Loucy (cell line): ENCODE data around the gene SZT2.

Experiments
- H2AFZ ChIP-seq: fragments of 200-600 bp; sonication (generic); 2 replicates; pipeline ENCODE4 v1.6.0; 2016; ENCODE audit warnings: antibody characterized with exemption, mild to moderate bottlenecking, low read length, moderate library complexity
- H3F3A ChIP-seq: fragments of 200-600 bp; 2 replicates; pipeline ENCODE4 v1.6.0; 2016; ENCODE audit warnings: antibody characterized with exemption, low read depth, mild to moderate bottlenecking
- H3K27me3 ChIP-seq: fragments of 200-600 bp; sonication (generic); 2 replicates; pipeline ENCODE4 v1.6.1; 2014; ENCODE audit warnings: low read length, mild to moderate bottlenecking; ENCODE audit not compliant: insufficient read depth, poor library complexity, severe bottlenecking
- H3K36me3 ChIP-seq: fragments of 200-600 bp; sonication (generic); 2 replicates; pipeline ENCODE4 v1.6.1; 2016; ENCODE audit warnings: low read length; ENCODE audit not compliant: insufficient read depth
- H3K4me1 ChIP-seq: fragments of 200-600 bp; sonication (generic); 2 replicates; pipeline ENCODE4 v1.5.1; 2014; ENCODE audit warnings: low read length, mild to moderate bottlenecking; ENCODE audit not compliant: insufficient read depth, poor library complexity, severe bottlenecking
- H3K4me2 ChIP-seq: fragments of 200-600 bp; sonication (generic); 2 replicates; pipeline ENCODE4 v1.6.0; 2014; ENCODE audit warnings: antibody characterized with exemption, low read length, low read depth, mild to moderate bottlenecking; ENCODE audit not compliant: poor library complexity, severe bottlenecking
- H3K4me3 ChIP-seq: fragments of 200-600 bp; sonication (generic); 2 replicates; pipeline ENCODE4 v1.5.1; 2014; ENCODE audit warnings: low read length, mild to moderate bottlenecking, mixed read lengths; ENCODE audit not compliant: poor library complexity, severe bottlenecking
- H3K79me2 ChIP-seq: fragments of 200-600 bp; sonication (generic); 2 replicates; pipeline ENCODE4 v1.6.1; 2014; ENCODE audit warnings: low read length; ENCODE audit not compliant: insufficient read depth
- H3K9ac ChIP-seq: fragments of 200-600 bp; sonication (generic); 2 replicates; pipeline ENCODE4 v1.6.0; 2014; ENCODE audit warnings: mild to moderate bottlenecking, low read depth, low read length, moderate library complexity; ENCODE audit not compliant: poor library complexity, severe bottlenecking
- H3K9me2 ChIP-seq: fragments of 200-600 bp; sonication (generic); replicated peaks from 2 replicates; pipeline ENCODE4 v1.6.1; 2016; ENCODE audit warnings: low read depth, low read length, mixed read lengths
- H3K9me3 ChIP-seq: fragments of 200-600 bp; sonication (generic); 2 replicates; pipeline ENCODE4 v1.6.1; 2014; ENCODE audit warnings: mild to moderate bottlenecking, antibody characterized with exemption, low read length, low read depth; ENCODE audit not compliant: insufficient read depth
- H4K20me1 ChIP-seq: fragments of 200-600 bp; sonication (generic); 2 replicates; pipeline ENCODE4 v1.6.0; 2014; ENCODE audit warnings: antibody characterized with exemption, low read length, mild to moderate bottlenecking; ENCODE audit not compliant: insufficient read depth, poor library complexity, severe bottlenecking
- CTCF ChIP-seq: fragments of 200-600 bp; sonication (generic); conservative IDR thresholded peaks from 2 replicates; pipeline ENCODE4 v1.5.1; 2014; ENCODE audit warnings: mild to moderate bottlenecking, antibody characterized with exemption, low read length
- EZH2phosphoT487 ChIP-seq: fragments of 200-600 bp; IDR thresholded peaks from 2 replicates; pipeline ENCODE4 v1.6.1; 2018; ENCODE audit warnings: antibody characterized with exemption, mild to moderate bottlenecking, moderate library complexity, borderline replicate concordance

The SZT2 gene

GRCh38 chr1:43482215-43482614 lies 92.5 kb downstream of the SZT2 start:
- H3K9me3 ChIP-seq, result no peaks in the 10 kb centered on the region
- no peak overlapping the region for H3K9ac ChIP-seq
- no peaks in the 10 kb centered on the region for H3F3A ChIP-seq
- H3K79me2 ChIP-seq, result no peaks in the 10 kb centered on the region
- no peaks in the 10 kb centered on the region for H3K9me2 ChIP-seq
- H3K4me3 ChIP-seq, result peak overlapping the region; percentile 26
- no peaks in the 10 kb centered on the region for H3K27me3 ChIP-seq
- peak overlapping the region; percentile 17 for H3K4me2 ChIP-seq
- H2AFZ ChIP-seq, result peak overlapping the region; percentile 55; the same call in 1 of the 2 replicates
- no peaks in the 10 kb centered on the region for H3K4me1 ChIP-seq
- H3K36me3 ChIP-seq, result no peaks in the 10 kb centered on the region
- no peaks in the 10 kb centered on the region for H4K20me1 ChIP-seq
- TF ChIP-seq EZH2phosphoT487, result no peak
- TF ChIP-seq CTCF, result no peak

- TF ChIP-seq EZH2phosphoT487 (no peak), CTCF (no peak)
- Histone ChIP-seq H3K27me3 (no peaks in the 10 kb centered on the region), H3K9me2 (no peaks in the 10 kb centered on the region), H3F3A (no peaks in the 10 kb centered on the region), H3K9ac (no peak overlapping the region), H3K36me3 (no peaks in the 10 kb centered on the region), H3K9me3 (no peaks in the 10 kb centered on the region), H3K4me1 (no peaks in the 10 kb centered on the region), H3K4me2 (no peak overlapping the region), H2AFZ (no peak overlapping the region), H3K4me3 (no peak overlapping the region), H3K79me2 (no peaks in the 10 kb centered on the region), H4K20me1 (no peaks in the 10 kb centered on the region)
Measured at GRCh38 chr1:43484367-43484766, 94.7 kb downstream of the SZT2 start.

- H3K36me3 ChIP-seq, result no peaks in the 10 kb centered on the region
- H3K9me2 ChIP-seq, result no peaks in the 10 kb centered on the region
- no peak overlapping the region for H2AFZ ChIP-seq
- H4K20me1 ChIP-seq, result no peaks in the 10 kb centered on the region
- no peaks in the 10 kb centered on the region for H3F3A ChIP-seq
- H3K27me3 ChIP-seq, result no peaks in the 10 kb centered on the region
- H3K4me1 ChIP-seq, result no peaks in the 10 kb centered on the region
- H3K79me2 ChIP-seq, result no peaks in the 10 kb centered on the region
- H3K9ac ChIP-seq, result no peak overlapping the region
- no peak overlapping the region for H3K4me3 ChIP-seq
- H3K4me2 ChIP-seq, result no peak overlapping the region
- no peaks in the 10 kb centered on the region for H3K9me3 ChIP-seq
- TF ChIP-seq EZH2phosphoT487 (no peak), CTCF (no peak)
Measured at GRCh38 chr1:43488165-43488564, 98.5 kb downstream of the SZT2 start.
